B cell (primary cell): Measurements from ENCODE around the gene E2F2. TPM values are rescaled to one million over a fixed set of nuclear protein-coding genes. Genes with fewer than 3 reads are reported as not detected.

Experiments
- ATAC-seq: fragments of 200-7000 bp; cut with Tn5 transposase; one replicate; pipeline ENCODE4 v1.10.0; 2021; ENCODE audit warnings: low read depth, mild to moderate bottlenecking, moderate number of reproducible peaks, moderate library complexity
- CTCF ChIA-PET: fragments of 350-600 bp; sonication (Branson Sonifier 250); formaldehyde crosslinking; loops from one replicate; lab custom pipeline; 2021; ENCODE audit warnings: antibody characterized with exemption, inconsistent platforms; lab: Charles Lee
- POLR2A ChIA-PET: fragments of 350-600 bp; sonication (Branson Sonifier 250); formaldehyde crosslinking; loops from one replicate; lab custom pipeline; 2021; ENCODE audit warnings: antibody characterized with exemption; lab: Charles Lee
- DNase-seq: peaks from one replicate; pipeline ENCODE4 v3.0.0; 2013
- H2AFZ ChIP-seq: 2 replicates; pipeline ENCODE4 v1.6.1; 2012; ENCODE audit warnings: mild to moderate bottlenecking, low read depth, low read length; ENCODE audit not compliant: insufficient read depth, poor library complexity, severe bottlenecking
- H3K27ac ChIP-seq, 2 donors: 1 replicate in 1 of 2; 2 replicates in 1 of 2; pipeline ENCODE4 v1.5.1; 2012 to 2013; ENCODE audit warnings: low read length in 2 of 2, mild to moderate bottlenecking in 2 of 2, moderate library complexity in 1 of 2
- H3K27me3 ChIP-seq, 4 experiments: fragments of 200-600 bp in 1 of 4; sonication (generic) in 1 of 4; replicated peaks in 1 of 4; 1 replicate in 2 of 4; 2 replicates in 2 of 4; pipeline versions ENCODE4 v1.6.1 to v1.7.0; 2013 to 2016; ENCODE audit warnings: low read length in 3 of 4, mild to moderate bottlenecking in 2 of 4, mixed read lengths in 1 of 4, moderate library complexity in 1 of 4; ENCODE audit not compliant: insufficient read depth in 4 of 4, control insufficient read depth in 3 of 4; ENCODE audit errors: control extremely low read depth in 1 of 4
- H3K36me3 ChIP-seq, 2 experiments: replicated peaks in 1 of 2; 1 replicate in 1 of 2; 2 replicates in 1 of 2; pipeline versions ENCODE4 v1.6.1 to v1.7.1; 2013; ENCODE audit warnings: low read length in 1 of 2; ENCODE audit not compliant: insufficient read depth in 2 of 2, control insufficient read depth in 1 of 2; ENCODE audit errors: control extremely low read depth in 1 of 2, extremely low read depth in 1 of 2
- H3K4me1 ChIP-seq, 2 donors: fragments of 200-600 bp in 1 of 2; sonication (generic) in 1 of 2; 1 replicate in 1 of 2; 2 replicates in 1 of 2; pipeline versions ENCODE4 v1.5.1 to v1.6.1; 2013 to 2017; ENCODE audit warnings: low read length in 2 of 2; ENCODE audit not compliant: control insufficient read depth in 2 of 2, insufficient read depth in 2 of 2
- H3K4me2 ChIP-seq: replicated peaks from 2 replicates; pipeline ENCODE3; 2012; ENCODE audit warnings: mild to moderate bottlenecking, low read depth, low read length; ENCODE audit not compliant: poor library complexity, severe bottlenecking
- H3K4me3 ChIP-seq, 5 experiments: fragments of 200-600 bp in 1 of 5; sonication (generic) in 1 of 5; 1 replicate in 3 of 5; 2 replicates in 2 of 5; pipeline versions ENCODE4 v1.5.1 to v1.7.0; 2011 to 2016; ENCODE audit warnings: low read length in 4 of 5, mild to moderate bottlenecking in 4 of 5, low read depth in 2 of 5, control low read depth in 1 of 5, moderate library complexity in 1 of 5; ENCODE audit not compliant: insufficient read depth in 1 of 5; ENCODE audit errors: control extremely low read depth in 1 of 5, extremely low read depth in 1 of 5
- H3K79me2 ChIP-seq: fragments of 200-600 bp; sonication (generic); one replicate; pipeline ENCODE4 v1.6.0; 2016; ENCODE audit warnings: low read length; ENCODE audit not compliant: control insufficient read depth, insufficient read depth
- H3K9ac ChIP-seq: fragments of 200-600 bp; sonication (generic); 2 replicates; pipeline ENCODE4 v1.6.1; 2017; ENCODE audit warnings: mild to moderate bottlenecking, low read length, moderate library complexity
- H3K9me3 ChIP-seq, 3 donors: one replicate each; pipeline versions ENCODE4 v1.6.1 to v1.7.1; 2013; ENCODE audit warnings: low read length in 2 of 3; ENCODE audit not compliant: control insufficient read depth in 2 of 3, insufficient read depth in 1 of 3; ENCODE audit errors: control extremely low read depth in 1 of 3
- H4K20me1 ChIP-seq: 2 replicates; pipeline ENCODE4 v1.6.0; 2012; ENCODE audit warnings: mild to moderate bottlenecking, low read length; ENCODE audit not compliant: insufficient read depth, control insufficient read depth, poor library complexity, severe bottlenecking
- H3K27ac Mint-ChIP-seq: one replicate; pipeline ENCODE4 v1.8.0; 2021; ENCODE audit warnings: mixed read lengths
- H3K27me3 Mint-ChIP-seq: one replicate; pipeline ENCODE4 v1.8.0; 2021; ENCODE audit warnings: mixed read lengths
- H3K4me1 Mint-ChIP-seq: one replicate; pipeline ENCODE4 v1.8.0; 2021; ENCODE audit warnings: mixed read lengths
- H3K4me3 Mint-ChIP-seq: one replicate; pipeline ENCODE4 v1.8.0; 2021; ENCODE audit warnings: mixed read lengths
- H3K9me3 Mint-ChIP-seq: one replicate; pipeline ENCODE4 v1.8.0; 2022; ENCODE audit warnings: mixed read lengths; ENCODE audit not compliant: insufficient read depth
- CTCF ChIP-seq: fragments of 200-600 bp; IDR thresholded peaks from one replicate; pipeline ENCODE4 v1.8.0; 2022; ENCODE audit warnings: antibody characterized with exemption, mild to moderate bottlenecking
- EZH2 ChIP-seq: IDR thresholded peaks from 2 replicates; pipeline ENCODE4 v1.6.1; 2012; ENCODE audit warnings: borderline replicate concordance, low read depth, mild to moderate bottlenecking, moderate library complexity, low read length; ENCODE audit not compliant: insufficient read depth, poor library complexity, severe bottlenecking
- WGBS: methylation state at CpG from one replicate; pipeline ENCODE4 v1.1.5; 2013; ENCODE audit warnings: missing lambda C conversion rate; ENCODE audit not compliant: insufficient coverage; 5-methylcytosine and 5-hydroxymethylcytosine counted together
- intact Hi-C: fragments of 100-400 bp; cut with micrococcal nuclease; formaldehyde crosslinking; loops from one replicate; pipeline ENCODE4 v1.10.0; 2022
- polyA plus RNA-seq: library from polyadenylated mRNA; depleted of rRNA; stranded (reverse); fragments of >200 nt; gene quantifications from 2 replicates; pipeline ENCODE4 v1.2.3, GENCODE V29; 2012
- total RNA-seq, 2 donors: library from RNA; stranded (reverse); fragments of 120-200 nt in 1 of 2; gene quantifications; 1 replicate in 1 of 2; 2 replicates in 1 of 2; pipeline versions ENCODE4 v1.2.3 to v1.2.4, GENCODE V29; 2013 to 2022

E2F2 gene
- total and polyA plus RNA-seq, 2 donors (not counting 1 experiment from before 2014, with no cell fraction given): 2.4 to 3.2 TPM

DNA sequence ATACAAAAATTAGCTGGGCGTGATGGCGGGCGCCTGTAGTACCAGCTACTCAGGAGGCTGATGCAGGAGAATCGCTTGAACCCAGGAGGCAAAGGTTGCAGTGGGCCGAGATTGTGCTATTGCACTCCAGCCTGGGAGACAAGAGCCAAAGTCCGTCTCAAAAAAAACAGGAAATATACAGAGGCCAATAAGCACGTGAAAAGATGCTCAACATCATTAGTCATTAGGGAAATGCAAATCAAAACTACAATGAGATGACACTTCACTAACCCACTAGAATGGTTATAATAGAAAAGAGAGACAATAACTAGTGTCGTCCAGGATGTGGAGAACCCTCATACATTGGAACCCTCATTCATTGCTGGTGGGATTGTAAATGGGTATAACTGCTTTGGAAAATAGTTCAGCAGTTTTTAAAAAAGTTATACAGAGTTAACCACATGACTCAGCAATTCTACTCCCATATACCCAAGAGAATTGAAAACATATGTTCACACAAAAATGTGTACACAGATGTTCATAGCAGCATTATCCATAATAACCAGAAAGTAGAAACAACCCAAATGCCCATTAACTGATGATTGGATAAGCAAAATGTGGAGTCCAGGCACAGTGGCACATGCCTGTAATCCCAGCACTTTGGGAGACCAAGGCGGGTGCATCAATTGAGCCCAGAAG is 6.4 kb upstream of the E2F2 start:
- DNase-seq: no peak
- no peak overlapping the region for H2AFZ ChIP-seq
- no peak for ATAC-seq
- no peaks in the 10 kb centered on the region for H3K9me3 Mint-ChIP-seq
- H3K9ac ChIP-seq: no peak overlapping the region
- ChIA-PET CTCF (interaction anchor here (0.6 to 17.1 kb wide), 5 partner anchors 14 to 1229 kb away, joined by 3 to 446 read pairs (median 66); no protein-coding TSS in a partner anchor), POLR2A (interaction anchor here (0.7 to 1.1 kb wide), 2 partner anchors 11 to 21 kb away, joined by 3 read pairs; no protein-coding TSS in a partner anchor)
- no peaks in the 10 kb centered on the region for H3K27me3 Mint-ChIP-seq
- TF ChIP-seq CTCF (no peak), EZH2 (no peak)
- H3K4me2 ChIP-seq: no peak overlapping the region
- no peak overlapping the region for H3K27ac ChIP-seq
- peak overlapping the region; percentile 30 for H3K4me3 Mint-ChIP-seq
- H3K9me3 ChIP-seq: no peaks in the 10 kb centered on the region
- peaks cover 41% of the 10 kb centered on the region for H3K4me1 Mint-ChIP-seq
- H4K20me1 ChIP-seq: no peaks in the 10 kb centered on the region
- no peak overlapping the region for H3K27ac Mint-ChIP-seq
- no peaks in the 10 kb centered on the region for H3K36me3 ChIP-seq
- WGBS: 92% methylated on average over 5 of the region's 9 CpGs
- intact Hi-C loops: no loop called here
- no peaks in the 10 kb centered on the region for H3K27me3 ChIP-seq
- H3K4me3 ChIP-seq: no peak overlapping the region
- H3K4me1 ChIP-seq: peaks cover 28 to 38% of the 10 kb centered on the region in 2 donors
- H3K79me2 ChIP-seq: no peaks in the 10 kb centered on the region
